Gastrocnemius medialis (tissue), 4 donors: ENCODE data around the gene ERO1B. TPM values are rescaled to one million over a fixed set of nuclear protein-coding genes. Genes with fewer than 3 reads are reported as not detected.

Experiments used
- ATAC-seq, 2 donors: fragments of 150-250 bp; one replicate each; pipeline ENCODE4 v1.9.1; 2016
- DNase-seq, 2 donors: peaks; one replicate each; pipeline ENCODE4 v3.0.0-alpha.2; 2019
- H3K27ac ChIP-seq, 4 donors: fragments of 200-600 bp; sonication (generic); 1 replicate in 1 of 4; 2 replicates in 3 of 4; pipeline ENCODE4 v1.5.1; 2016 to 2018; ENCODE audit warnings: mild to moderate bottlenecking in 2 of 4, moderate library complexity in 1 of 4
- H3K27me3 ChIP-seq, 3 donors: fragments of 200-600 bp; sonication (generic) in 2 of 3; 1 replicate in 1 of 3; 2 replicates in 2 of 3; pipeline versions ENCODE4 v1.5.1 to v1.6.0; 2016 to 2019; ENCODE audit warnings: mild to moderate bottlenecking in 1 of 3, moderate library complexity in 1 of 3
- H3K36me3 ChIP-seq, 2 donors: fragments of 200-600 bp; sonication (generic) in 1 of 2; one replicate each; pipeline ENCODE4 v1.5.1; 2017 to 2018
- H3K4me1 ChIP-seq, 2 donors: fragments of 200-600 bp; sonication (generic) in 1 of 2; one replicate each; pipeline ENCODE4 v1.5.1; 2016 to 2017; ENCODE audit warnings: mild to moderate bottlenecking in 2 of 2
- H3K4me3 ChIP-seq, 4 donors: fragments of 200-600 bp; sonication (generic) in 3 of 4; 1 replicate in 1 of 4; 2 replicates in 3 of 4; pipeline ENCODE4 v1.5.1; 2016 to 2019; ENCODE audit warnings: mild to moderate bottlenecking in 2 of 4
- H3K9me3 ChIP-seq, 3 donors: fragments of 200-600 bp; sonication (generic) in 2 of 3; 1 replicate in 1 of 3; 2 replicates in 2 of 3; pipeline ENCODE4 v1.5.1; 2016 to 2019
- CTCF ChIP-seq, 5 experiments: fragments of 450-650 bp in 3 of 5; fragments of 200-600 bp in 2 of 5; sonication (generic) in 2 of 5; IDR thresholded peaks in 4 of 5; conservative IDR thresholded peaks in 1 of 5; 1 replicate in 4 of 5; 2 replicates in 1 of 5; pipeline ENCODE4 v1.5.1; 2016 to 2019; ENCODE audit warnings: antibody characterized with exemption in 5 of 5, mild to moderate bottlenecking in 3 of 5, moderate library complexity in 3 of 5
- POLR2A ChIP-seq, 2 donors: fragments of 450-650 bp; IDR thresholded peaks; one replicate each; pipeline ENCODE4 v1.6.1; 2017; ENCODE audit warnings: antibody characterized with exemption in 2 of 2, mild to moderate bottlenecking in 2 of 2, moderate library complexity in 2 of 2
- in situ Hi-C, 4 donors: fragments of 200-750 bp; cut with MboI; loops; one replicate each; pipeline versions ENCODE4 v1.15.0 to v1.8.0; 2017; ENCODE audit warnings: low sequenced_read_pairs in 4 of 4
- intact Hi-C: fragments of 100-400 bp; cut with DNase I; formaldehyde crosslinking; loops from one replicate; pipeline ENCODE4 v1.15.1; 2023; ENCODE audit warnings: low total_unique reads
- total RNA-seq, 4 donors: library from RNA; depleted of rRNA; stranded (reverse); fragments of >200 nt; gene quantifications; one replicate each; pipeline versions ENCODE4 v1.1.0 to v1.2.3, GENCODE V29; 2016

The ERO1B gene
- total RNA-seq, 4 donors from 2014 or later: 3.6 to 10.2 (median 5.8) TPM

GRCh38 chr1:236258114-236258622 is 23.6 kb downstream of the ERO1B start:
- H3K9me3 ChIP-seq: peaks cover 0 to 4% (median 0%) of the 10 kb centered on the region in 3 donors
- intact Hi-C loops (no loop called here), in situ Hi-C loops (no loop called here)
- no peak overlapping the region for H3K4me3 ChIP-seq
- H3K27ac ChIP-seq: no peak overlapping the region
- peaks cover 0 to 15% of the 10 kb centered on the region in 2 donors for H3K36me3 ChIP-seq
- no peak for DNase-seq
- no peak for TF ChIP-seq CTCF (IDR thresholded peaks at IDR 0.05 in 4 of 5, conservative IDR thresholded peaks at IDR 0.05 in 1 of 5)
- no peak for TF ChIP-seq POLR2A (IDR thresholded peaks at IDR 0.05)
- no peak for ATAC-seq
- H3K4me1 ChIP-seq: no peaks in the 10 kb centered on the region
- no peaks in the 10 kb centered on the region for H3K27me3 ChIP-seq

GRCh38 chr1:236257216-236257615 is 24.5 kb downstream of the ERO1B start:
- H3K27me3 ChIP-seq: no peaks in the 10 kb centered on the region
- H3K36me3 ChIP-seq: peaks cover 0 to 7% of the 10 kb centered on the region in 2 donors
- H3K4me3 ChIP-seq: no peak overlapping the region
- no peak for ATAC-seq
- in situ Hi-C loops (no loop called here), intact Hi-C loops (no loop called here)
- H3K4me1 ChIP-seq: peaks cover 0 to under 1% of the 10 kb centered on the region in 2 donors
- TF ChIP-seq POLR2A (IDR thresholded peaks at IDR 0.05) (no peak), CTCF (IDR thresholded peaks at IDR 0.05 in 4 of 5, conservative IDR thresholded peaks at IDR 0.05 in 1 of 5) (no peak)
- no peak overlapping the region for H3K27ac ChIP-seq
- DNase-seq: no peak
- H3K9me3 ChIP-seq: peaks cover 0 to 4% (median 0%) of the 10 kb centered on the region in 3 donors

- no peak for DNase-seq
- no peak for ATAC-seq
- peaks cover 5 to 10% of the 10 kb centered on the region in 2 donors for H3K4me1 ChIP-seq
- H3K27me3 ChIP-seq: no peaks in the 10 kb centered on the region
- in situ Hi-C loops (no loop called here), intact Hi-C loops (no loop called here)
- peaks cover 0 to 9% of the 10 kb centered on the region in 2 donors for H3K36me3 ChIP-seq
- no peaks in the 10 kb centered on the region for H3K9me3 ChIP-seq
- TF ChIP-seq POLR2A (IDR thresholded peaks at IDR 0.05) (no peak), CTCF (IDR thresholded peaks at IDR 0.05 in 4 of 5, conservative IDR thresholded peaks at IDR 0.05 in 1 of 5) (no peak)
- no peak overlapping the region for H3K27ac ChIP-seq
- H3K4me3 ChIP-seq: no peak overlapping the region
Observed at GRCh38 chr1:236253918-236254637, 27.7 kb downstream of the ERO1B start.

GRCh38 chr1:236253119-236253518 is 28.6 kb downstream of the ERO1B start:
- Histone ChIP-seq H3K9me3 (no peaks in the 10 kb centered on the region), H3K27me3 (no peaks in the 10 kb centered on the region), H3K36me3 (peaks cover 0 to 9% of the 10 kb centered on the region in 2 donors), H3K4me3 (no peak overlapping the region), H3K4me1 (peaks cover 5 to 10% of the 10 kb centered on the region in 2 donors), H3K27ac (no peak overlapping the region)
- no peak for DNase-seq
- in situ Hi-C loops: no loop called here
- TF ChIP-seq CTCF (IDR thresholded peaks at IDR 0.05 in 4 of 5, conservative IDR thresholded peaks at IDR 0.05 in 1 of 5): no peak
- no peak for TF ChIP-seq POLR2A (IDR thresholded peaks at IDR 0.05)
- intact Hi-C loops: no loop called here
- ATAC-seq: no peak
